Fibroblast of the conjunctiva (primary cell): Measurements from ENCODE around the gene RIMS3.

Source experiments
- DNase-seq: peaks from one replicate; pipeline ENCODE4 v3.0.0-alpha.2; 2010; ENCODE audit warnings: low read depth

RIMS3 gene

GRCh38 chr1:40653851-40654537, 11.5 kb downstream of the RIMS3 start:
- no peak for DNase-seq

- DNase-seq, result no peak
These were observed 12.5 kb downstream of the RIMS3 start for GRCh38 chr1:40652979-40653378.

GRCh38 chr1:40652468-40652867, 13.0 kb downstream of the RIMS3 start:
- no peak for DNase-seq

- DNase-seq, result no peak
These were observed 14.2 kb downstream of the RIMS3 start for GRCh38 chr1:40651138-40651857.

- DNase-seq, result no peak
These were observed 15.4 kb downstream of the RIMS3 start for GRCh38 chr1:40650075-40650474.

- no peak for DNase-seq
These were observed 15.9 kb downstream of the RIMS3 start for GRCh38 chr1:40649592-40649930.

- DNase-seq, result no peak
These were observed 16.4 kb downstream of the RIMS3 start for GRCh38 chr1:40648928-40649591.

- no peak for DNase-seq
These were observed 17.3 kb downstream of the RIMS3 start for GRCh38 chr1:40648200-40648599.

- no peak for DNase-seq
These were observed 19.2 kb downstream of the RIMS3 start for GRCh38 chr1:40646315-40646714.

- no peak for DNase-seq
These were observed 20.3 kb downstream of the RIMS3 start for GRCh38 chr1:40645118-40645680.

- no peak for DNase-seq
These were observed 23.8 kb downstream of the RIMS3 start for GRCh38 chr1:40641601-40642242.

- DNase-seq, result no peak
These were observed 25.0 kb downstream of the RIMS3 start for GRCh38 chr1:40640314-40641076.

GRCh38 chr1:40638097-40639036, 27.1 kb downstream of the RIMS3 start:
- no peak for DNase-seq

- DNase-seq, result no peak
These were observed 27.9 kb downstream of the RIMS3 start for GRCh38 chr1:40637470-40638007.

- DNase-seq, result no peak
These were observed 28.7 kb downstream of the RIMS3 start for GRCh38 chr1:40636777-40637176.

- DNase-seq, result no peak
These were observed 29.6 kb downstream of the RIMS3 start for GRCh38 chr1:40635763-40636500.

- no peak for DNase-seq
These were observed 30.4 kb downstream of the RIMS3 start for GRCh38 chr1:40634901-40635655.

GRCh38 chr1:40633931-40634376, 31.5 kb downstream of the RIMS3 start:
- no peak for DNase-seq

GRCh38 chr1:40633523-40633922, 32.0 kb downstream of the RIMS3 start:
- no peak for DNase-seq
